Muscle layer of duodenum (tissue), 2 donors: ENCODE data around the gene OCRL.
"Not testable (repeated sequence)": the region's sequence is repeated elsewhere in the genome, so short reads cannot be mapped to it uniquely, and the experiment has no call there.

ENCODE experiments used
- H3K27ac ChIP-seq: one replicate; pipeline ENCODE4 v1.7.0; 2013; ENCODE audit warnings: mild to moderate bottlenecking, low read length
- H3K27me3 ChIP-seq: one replicate; pipeline ENCODE4 v1.7.0; 2013; ENCODE audit warnings: low read depth, mild to moderate bottlenecking, control low read depth, low read length
- H3K36me3 ChIP-seq, 2 donors: one replicate each; pipeline ENCODE4 v1.7.0; 2013; ENCODE audit warnings: low read length in 2 of 2, control low read depth in 1 of 2, mild to moderate bottlenecking in 1 of 2; ENCODE audit not compliant: insufficient read depth in 2 of 2, control insufficient read depth in 1 of 2
- H3K4me1 ChIP-seq, 2 donors: one replicate each; pipeline ENCODE4 v1.7.0; 2013; ENCODE audit warnings: low read length in 2 of 2, mild to moderate bottlenecking in 2 of 2, control low read depth in 1 of 2, moderate library complexity in 1 of 2; ENCODE audit not compliant: insufficient read depth in 2 of 2, control insufficient read depth in 1 of 2
- H3K4me3 ChIP-seq, 2 donors: one replicate each; pipeline ENCODE4 v1.7.0; 2013; ENCODE audit warnings: low read length in 2 of 2, low read depth in 1 of 2, mild to moderate bottlenecking in 1 of 2
- H3K9me3 ChIP-seq, 2 donors: one replicate each; pipeline ENCODE4 v1.7.0; 2013; ENCODE audit warnings: low read length in 2 of 2, control low read depth in 1 of 2, mild to moderate bottlenecking in 1 of 2; ENCODE audit not compliant: control insufficient read depth in 1 of 2
- donor health status: healthy.

OCRL gene

GRCh38 chrX:129544780-129545179, 4.7 kb downstream of the OCRL start:
- Histone ChIP-seq H3K4me3 (no peak overlapping the region), H3K27ac (no peak overlapping the region), H3K27me3 (no peaks in the 10 kb centered on the region), H3K36me3 (no peaks in the 10 kb centered on the region), H3K9me3 (no peaks in the 10 kb centered on the region), H3K4me1 (peaks cover 0 to 5% of the 10 kb centered on the region in 2 donors)

- peaks cover 0 to 5% of the 10 kb centered on the region in 2 donors for H3K4me1 ChIP-seq
- H3K9me3 ChIP-seq = no peaks in the 10 kb centered on the region
- H3K36me3 ChIP-seq = no peaks in the 10 kb centered on the region
- no peaks in the 10 kb centered on the region for H3K27me3 ChIP-seq
- no peak overlapping the region for H3K4me3 ChIP-seq
- H3K27ac ChIP-seq = no peak overlapping the region
Observed at GRCh38 chrX:129545408-129545807, 5.3 kb downstream of the OCRL start.

- no peak overlapping the region for H3K4me3 ChIP-seq
- peaks cover 0 to 2% of the 10 kb centered on the region in 2 donors for H3K36me3 ChIP-seq
- no peaks in the 10 kb centered on the region for H3K27me3 ChIP-seq
- H3K27ac ChIP-seq = no peak overlapping the region
- no peaks in the 10 kb centered on the region for H3K9me3 ChIP-seq
- H3K4me1 ChIP-seq = peaks cover 0 to 2% of the 10 kb centered on the region in 2 donors
Observed at GRCh38 chrX:129549124-129549523, 9.1 kb downstream of the OCRL start.

GRCh38 chrX:129553619-129554288, 13.7 kb downstream of the OCRL start:
- H3K27me3 ChIP-seq = no peaks in the 10 kb centered on the region

GRCh38 chrX:129554816-129555215, 14.8 kb downstream of the OCRL start:
- peaks cover 2 to 13% of the 10 kb centered on the region in 2 donors for H3K36me3 ChIP-seq
- H3K4me3 ChIP-seq, H3K9me3 ChIP-seq, H3K27ac ChIP-seq, H3K4me1 ChIP-seq, H3K27me3 ChIP-seq: not testable (repeated sequence)

More at GRCh38 chrX:129553619-129554288, 13.7 kb downstream of the OCRL start:
- H3K36me3 ChIP-seq = peaks cover 2 to 5% of the 10 kb centered on the region in 2 donors
- no peak overlapping the region for H3K27ac ChIP-seq
- no peaks in the 10 kb centered on the region for H3K9me3 ChIP-seq
- peaks cover 0 to 6% of the 10 kb centered on the region in 2 donors for H3K4me1 ChIP-seq
- H3K4me3 ChIP-seq = no peak overlapping the region

GRCh38 chrX:129556806-129557315, 16.8 kb downstream of the OCRL start:
- Histone ChIP-seq H3K4me1 (peaks cover 0 to 6% of the 10 kb centered on the region in 2 donors), H3K27ac (no peak overlapping the region), H3K9me3 (no peaks in the 10 kb centered on the region), H3K27me3 (no peaks in the 10 kb centered on the region), H3K36me3 (peaks cover 12 to 28% of the 10 kb centered on the region in 2 donors), H3K4me3 (no peak overlapping the region)

- Histone ChIP-seq H3K27me3 (no peaks in the 10 kb centered on the region), H3K4me1 (peaks cover 0 to 6% of the 10 kb centered on the region in 2 donors), H3K36me3 (peaks cover 20 to 39% of the 10 kb centered on the region in 2 donors), H3K4me3 (no peak overlapping the region), H3K27ac (no peak overlapping the region), H3K9me3 (no peaks in the 10 kb centered on the region)
Observed at GRCh38 chrX:129557844-129558480, 17.9 kb downstream of the OCRL start.

GRCh38 chrX:129559783-129560182, 19.7 kb downstream of the OCRL start:
- Histone ChIP-seq H3K27me3 (no peaks in the 10 kb centered on the region), H3K9me3 (no peaks in the 10 kb centered on the region), H3K36me3 (peaks cover 23 to 41% of the 10 kb centered on the region in 2 donors), H3K4me1 (peaks cover 0 to 6% of the 10 kb centered on the region in 2 donors), H3K4me3 (no peak overlapping the region), H3K27ac (no peak overlapping the region)

- H3K36me3 ChIP-seq = peaks cover 23 to 41% of the 10 kb centered on the region in 2 donors
- H3K27ac ChIP-seq = no peak overlapping the region
- no peaks in the 10 kb centered on the region for H3K9me3 ChIP-seq
- H3K4me1 ChIP-seq = peaks cover 7 to 14% of the 10 kb centered on the region in 2 donors
- no peak overlapping the region for H3K4me3 ChIP-seq
- H3K27me3 ChIP-seq = no peaks in the 10 kb centered on the region
Observed at GRCh38 chrX:129561453-129561852, 21.4 kb downstream of the OCRL start.

GRCh38 chrX:129564345-129564744, 24.3 kb downstream of the OCRL start:
- not testable (repeated sequence) for H3K4me3 ChIP-seq, H3K27ac ChIP-seq, H3K27me3 ChIP-seq, H3K4me1 ChIP-seq, H3K9me3 ChIP-seq
- peaks cover 31 to 35% of the 10 kb centered on the region in 2 donors for H3K36me3 ChIP-seq

- peaks cover 31 to 33% of the 10 kb centered on the region in 2 donors for H3K36me3 ChIP-seq
Observed at GRCh38 chrX:129565046-129565650, 25.1 kb downstream of the OCRL start.

More at GRCh38 chrX:129565046-129565650, 25.1 kb downstream of the OCRL start:
- Histone ChIP-seq H3K27me3 (no peaks in the 10 kb centered on the region), H3K4me1 (peaks cover 7 to 8% of the 10 kb centered on the region in 2 donors), H3K4me3 (no peak overlapping the region), H3K9me3 (no peaks in the 10 kb centered on the region), H3K27ac (no peak overlapping the region)
